Measurements from ENCODE around the gene ARGLU1.

ARGLU1 gene

GRCh38 chr13:106541826-106542225, 26.1 kb downstream of the ARGLU1 start:
- DNase-seq (ENCODE audit: extremely low read depth, low read depth), result no peak
- no peak for TF ChIP-seq CTCF (IDR thresholded peaks at IDR 0.05; ENCODE audit: low read depth, low read length)

DNA sequence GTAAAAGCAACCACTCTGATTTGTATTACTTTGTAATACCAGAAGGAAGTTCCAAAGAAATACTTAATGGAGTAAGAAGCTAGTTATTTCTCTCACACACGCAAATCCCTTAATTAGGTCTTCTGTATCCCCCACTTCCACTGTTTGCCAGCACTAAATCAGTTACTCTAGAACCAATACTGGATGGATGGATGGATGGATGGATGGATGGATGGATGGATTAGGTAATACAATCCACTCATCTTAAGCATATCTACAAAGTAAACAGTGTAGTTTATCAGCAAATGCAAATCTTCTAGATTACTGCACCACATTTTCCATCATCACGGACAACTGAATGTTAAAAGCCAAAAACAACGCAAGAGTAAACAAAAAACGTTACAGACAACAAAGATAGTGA, 27.3 kb downstream of the ARGLU1 start:
- no peak for DNase-seq (ENCODE audit: extremely low read depth, low read depth)
- TF ChIP-seq CTCF (IDR thresholded peaks at IDR 0.05; ENCODE audit: low read depth, low read length), result no peak

DNA sequence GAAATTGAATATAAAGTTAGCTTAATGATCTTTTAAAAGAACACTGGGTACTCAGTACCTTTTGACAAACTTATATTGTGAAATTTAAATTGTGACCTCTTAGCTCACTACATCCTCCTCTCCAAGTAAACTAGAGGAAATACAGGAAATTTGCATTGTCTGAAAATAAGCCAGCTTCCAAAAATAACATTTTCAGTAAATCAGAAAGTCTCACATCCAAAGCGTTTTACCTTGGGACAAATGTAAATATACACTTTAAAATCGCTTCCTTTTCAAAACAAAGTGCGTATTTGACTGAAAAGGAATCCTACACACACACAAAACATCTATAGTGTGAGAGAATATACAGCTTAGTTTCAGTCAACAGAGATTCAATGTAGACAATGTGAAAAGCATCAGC, 30.4 kb downstream of the ARGLU1 start:
- no peak for TF ChIP-seq CTCF (IDR thresholded peaks at IDR 0.05; ENCODE audit: low read depth, low read length)
- DNase-seq (ENCODE audit: extremely low read depth, low read depth), result no peak

- TF ChIP-seq CTCF (IDR thresholded peaks at IDR 0.05; ENCODE audit: low read depth, low read length), result peak; percentile 100
- DNase-seq (ENCODE audit: extremely low read depth, low read depth), result peak; percentile 35
Measured at GRCh38 chr13:106536244-106537034, 31.5 kb downstream of the ARGLU1 start.

DNA sequence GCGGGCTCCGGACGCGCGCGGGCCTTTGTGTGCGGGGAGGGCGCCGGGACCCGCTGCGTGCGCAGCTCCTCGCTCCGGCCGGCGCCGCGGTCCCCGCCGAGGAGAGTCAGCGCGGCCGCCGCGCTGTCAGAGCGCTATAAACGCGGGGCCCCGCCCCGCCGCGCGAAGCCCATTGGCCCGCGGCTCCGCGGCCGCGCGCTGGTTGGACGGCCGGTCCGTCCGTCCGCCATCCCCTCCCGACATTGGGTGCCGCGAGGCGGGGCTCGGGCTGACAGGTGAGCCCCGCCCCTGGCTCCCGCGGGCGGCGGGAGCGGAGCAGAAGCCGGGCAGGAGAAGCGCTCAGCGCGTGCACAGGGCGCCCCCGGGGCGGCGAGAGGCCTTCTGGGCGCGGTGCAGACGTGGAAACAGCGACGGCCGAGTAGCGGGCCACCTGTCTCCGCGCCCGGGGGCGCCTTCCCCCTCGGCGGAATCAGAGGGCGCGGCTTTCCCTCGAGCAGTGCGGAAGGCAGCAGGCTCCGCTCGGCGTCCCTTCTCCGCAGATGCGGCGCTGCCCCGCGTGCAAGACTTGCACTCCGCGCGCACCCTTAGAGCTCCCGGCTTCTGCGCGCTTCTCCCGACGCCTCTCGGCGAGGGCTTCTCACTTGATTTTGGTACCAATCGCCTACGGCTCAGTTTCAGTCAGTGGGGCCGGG, 32.2 kb downstream of the ARGLU1 start, which contains the start of gene EFNB2:
EFNB2 (minus strand) TSS at position 111 of the 692 bp plus-strand sequence. CDS start 698 bp downstream, outside the sequence.
- no peak for TF ChIP-seq CTCF (IDR thresholded peaks at IDR 0.05; ENCODE audit: low read depth, low read length)
- peak; percentile 50 for DNase-seq (ENCODE audit: extremely low read depth, low read depth)

- TF ChIP-seq CTCF (IDR thresholded peaks at IDR 0.05; ENCODE audit: low read depth, low read length), result no peak
- no peak for DNase-seq (ENCODE audit: extremely low read depth, low read depth)
Measured at GRCh38 chr13:106534639-106535551, 33.0 kb downstream of the ARGLU1 start.
